Vagina (tissue), 2 donors: Measurements from ENCODE around the gene CFP.

Experiments used
- POLR2A ChIP-seq, 2 donors: fragments of 450-650 bp; IDR thresholded peaks; one replicate each; pipeline ENCODE4 v1.6.1; 2017; ENCODE audit warnings: antibody characterized with exemption in 2 of 2, mild to moderate bottlenecking in 2 of 2, moderate library complexity in 2 of 2
- POLR2AphosphoS5 ChIP-seq, 2 donors: sonication (generic); formaldehyde crosslinking; IDR thresholded peaks; one replicate each; pipeline ENCODE4 v1.9.0; 2017; ENCODE audit warnings: antibody characterized with exemption in 2 of 2, mild to moderate bottlenecking in 2 of 2, low read depth in 1 of 2; ENCODE audit not compliant: insufficient read depth in 1 of 2
- TF ChIP-seq, protein P1 (sequence below), 3 experiments: fragments of 450-650 bp in 2 of 3; fragments of 200-600 bp in 1 of 3; sonication (generic) in 1 of 3; IDR thresholded peaks; one replicate each; pipeline ENCODE4 v1.5.1; 2017 to 2019; ENCODE audit warnings: antibody characterized with exemption in 3 of 3, mild to moderate bottlenecking in 2 of 3, moderate library complexity in 2 of 3

GRCh38 chrX:47629419-47630200 is at the start of gene CFP:
- TF ChIP-seq, protein P1, sequence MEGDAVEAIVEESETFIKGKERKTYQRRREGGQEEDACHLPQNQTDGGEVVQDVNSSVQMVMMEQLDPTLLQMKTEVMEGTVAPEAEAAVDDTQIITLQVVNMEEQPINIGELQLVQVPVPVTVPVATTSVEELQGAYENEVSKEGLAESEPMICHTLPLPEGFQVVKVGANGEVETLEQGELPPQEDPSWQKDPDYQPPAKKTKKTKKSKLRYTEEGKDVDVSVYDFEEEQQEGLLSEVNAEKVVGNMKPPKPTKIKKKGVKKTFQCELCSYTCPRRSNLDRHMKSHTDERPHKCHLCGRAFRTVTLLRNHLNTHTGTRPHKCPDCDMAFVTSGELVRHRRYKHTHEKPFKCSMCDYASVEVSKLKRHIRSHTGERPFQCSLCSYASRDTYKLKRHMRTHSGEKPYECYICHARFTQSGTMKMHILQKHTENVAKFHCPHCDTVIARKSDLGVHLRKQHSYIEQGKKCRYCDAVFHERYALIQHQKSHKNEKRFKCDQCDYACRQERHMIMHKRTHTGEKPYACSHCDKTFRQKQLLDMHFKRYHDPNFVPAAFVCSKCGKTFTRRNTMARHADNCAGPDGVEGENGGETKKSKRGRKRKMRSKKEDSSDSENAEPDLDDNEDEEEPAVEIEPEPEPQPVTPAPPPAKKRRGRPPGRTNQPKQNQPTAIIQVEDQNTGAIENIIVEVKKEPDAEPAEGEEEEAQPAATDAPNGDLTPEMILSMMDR (IDR thresholded peaks at IDR 0.05) = no peak
- TF ChIP-seq POLR2A (IDR thresholded peaks at IDR 0.05) (no peak), POLR2AphosphoS5 (IDR thresholded peaks at IDR 0.05; ENCODE audit: insufficient read depth in 1 of 2, low read depth in 1 of 2) (no peak)
